ENCODE measurements around the gene NTN3.

Gene NTN3

DNA sequence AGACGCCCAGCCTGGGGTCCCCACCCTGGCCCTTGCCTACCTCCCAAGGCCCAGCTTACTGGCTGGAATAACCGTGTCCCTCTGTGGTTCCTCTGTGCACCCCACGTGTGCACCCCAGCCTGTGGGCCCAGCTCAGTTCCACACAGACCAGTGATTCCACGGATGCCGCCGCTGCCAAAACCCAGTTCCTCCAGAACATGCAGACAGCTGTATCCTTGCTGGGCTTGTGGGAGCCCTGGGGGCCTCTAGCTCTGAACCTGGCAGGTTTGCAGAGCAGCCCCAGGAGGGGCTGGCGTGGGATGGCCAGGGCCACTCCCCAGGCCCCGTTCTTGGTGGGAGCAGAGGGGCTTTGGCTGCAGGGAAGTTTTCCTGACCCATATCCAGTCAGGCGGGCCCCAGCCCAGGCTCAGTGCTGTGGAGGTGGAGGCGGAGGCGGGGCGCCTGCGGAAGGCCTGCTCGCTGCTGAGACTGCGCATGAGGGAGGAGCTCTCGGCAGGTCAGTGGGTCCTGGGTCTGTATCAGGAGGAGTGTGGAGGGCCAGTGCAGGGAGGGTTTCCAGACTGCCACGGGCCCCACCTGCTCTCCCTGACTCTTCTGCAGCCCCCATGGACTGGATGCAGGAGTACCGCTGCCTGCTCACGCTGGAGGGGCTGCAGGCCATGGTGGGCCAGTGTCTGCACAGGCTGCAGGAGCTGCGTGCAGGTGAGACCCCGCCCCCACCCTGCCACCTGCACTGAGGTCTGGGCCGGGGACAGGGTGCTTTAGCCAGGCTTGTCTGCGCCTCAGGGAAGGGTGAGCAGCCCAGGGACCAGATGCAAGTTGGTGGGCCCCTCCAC is 8.8 kb upstream of the NTN3 start:
- DNase-seq (ENCODE audit: low spot score) = no peak
- TF ChIP-seq, protein P1, sequence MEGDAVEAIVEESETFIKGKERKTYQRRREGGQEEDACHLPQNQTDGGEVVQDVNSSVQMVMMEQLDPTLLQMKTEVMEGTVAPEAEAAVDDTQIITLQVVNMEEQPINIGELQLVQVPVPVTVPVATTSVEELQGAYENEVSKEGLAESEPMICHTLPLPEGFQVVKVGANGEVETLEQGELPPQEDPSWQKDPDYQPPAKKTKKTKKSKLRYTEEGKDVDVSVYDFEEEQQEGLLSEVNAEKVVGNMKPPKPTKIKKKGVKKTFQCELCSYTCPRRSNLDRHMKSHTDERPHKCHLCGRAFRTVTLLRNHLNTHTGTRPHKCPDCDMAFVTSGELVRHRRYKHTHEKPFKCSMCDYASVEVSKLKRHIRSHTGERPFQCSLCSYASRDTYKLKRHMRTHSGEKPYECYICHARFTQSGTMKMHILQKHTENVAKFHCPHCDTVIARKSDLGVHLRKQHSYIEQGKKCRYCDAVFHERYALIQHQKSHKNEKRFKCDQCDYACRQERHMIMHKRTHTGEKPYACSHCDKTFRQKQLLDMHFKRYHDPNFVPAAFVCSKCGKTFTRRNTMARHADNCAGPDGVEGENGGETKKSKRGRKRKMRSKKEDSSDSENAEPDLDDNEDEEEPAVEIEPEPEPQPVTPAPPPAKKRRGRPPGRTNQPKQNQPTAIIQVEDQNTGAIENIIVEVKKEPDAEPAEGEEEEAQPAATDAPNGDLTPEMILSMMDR (IDR thresholded peaks at IDR 0.05; ENCODE audit: extremely low read depth, missing control alignments) = no peak

DNA sequence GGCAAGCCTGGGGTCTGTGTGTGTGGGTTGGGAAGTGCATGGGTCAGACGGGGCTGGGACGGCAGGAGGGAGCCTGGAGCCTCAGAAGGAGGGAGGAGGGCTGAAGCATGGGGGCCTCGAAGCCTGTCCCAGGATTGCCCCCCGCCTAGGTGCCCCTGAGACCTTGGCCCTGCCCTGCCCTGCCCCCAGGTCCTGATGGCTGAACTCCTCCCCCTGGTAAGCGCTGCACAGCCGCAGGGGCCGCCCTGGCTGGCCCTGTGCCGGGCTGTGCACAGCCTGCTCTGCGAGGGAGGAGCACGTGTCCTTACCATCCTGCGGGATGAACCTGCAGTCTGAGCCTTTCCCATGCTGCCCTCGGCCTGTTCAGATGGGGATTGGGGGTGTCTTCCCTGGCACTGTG is 6.8 kb upstream of the NTN3 start:
- DNase-seq (ENCODE audit: low spot score) = no peak
- TF ChIP-seq, protein P1 (IDR thresholded peaks at IDR 0.05; ENCODE audit: extremely low read depth, missing control alignments) = no peak

DNA sequence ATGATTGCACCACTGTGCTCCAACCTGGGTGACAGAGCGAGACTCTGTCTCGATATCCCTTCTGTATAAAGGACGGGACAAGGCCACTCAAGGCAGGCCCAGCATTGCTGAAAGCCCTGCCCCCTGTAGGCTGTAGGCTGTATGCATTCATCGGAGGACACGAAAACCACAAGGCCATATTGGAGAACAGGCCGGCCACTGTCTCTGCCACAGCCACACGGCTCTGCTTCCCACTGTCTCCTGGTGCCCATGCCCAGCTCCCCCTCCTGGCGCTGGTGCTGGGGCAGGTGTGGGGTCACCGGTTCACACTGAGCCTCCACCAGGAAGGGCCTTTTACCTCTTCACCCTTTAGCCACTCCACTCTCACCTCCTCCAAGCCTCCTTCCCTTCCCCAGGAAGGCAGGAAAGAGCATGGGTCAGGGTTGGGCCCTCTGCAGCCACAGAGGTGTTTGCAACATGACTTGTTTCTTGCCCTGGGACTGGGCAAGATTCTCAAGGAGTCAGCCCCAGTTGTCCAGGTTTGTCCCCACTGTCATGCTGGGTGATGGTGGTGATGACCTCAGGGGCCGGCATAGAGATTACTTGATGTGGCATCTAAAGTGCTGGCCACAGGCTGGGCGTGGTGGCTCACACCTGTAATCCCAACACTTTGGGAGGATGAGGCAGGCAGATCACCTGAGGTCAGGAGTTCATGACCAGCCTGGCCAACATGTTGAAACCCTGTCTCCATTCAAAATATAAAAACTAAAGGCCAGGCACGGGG is 5.3 kb upstream of the NTN3 start:
- no peak for DNase-seq (ENCODE audit: low spot score)

DNA sequence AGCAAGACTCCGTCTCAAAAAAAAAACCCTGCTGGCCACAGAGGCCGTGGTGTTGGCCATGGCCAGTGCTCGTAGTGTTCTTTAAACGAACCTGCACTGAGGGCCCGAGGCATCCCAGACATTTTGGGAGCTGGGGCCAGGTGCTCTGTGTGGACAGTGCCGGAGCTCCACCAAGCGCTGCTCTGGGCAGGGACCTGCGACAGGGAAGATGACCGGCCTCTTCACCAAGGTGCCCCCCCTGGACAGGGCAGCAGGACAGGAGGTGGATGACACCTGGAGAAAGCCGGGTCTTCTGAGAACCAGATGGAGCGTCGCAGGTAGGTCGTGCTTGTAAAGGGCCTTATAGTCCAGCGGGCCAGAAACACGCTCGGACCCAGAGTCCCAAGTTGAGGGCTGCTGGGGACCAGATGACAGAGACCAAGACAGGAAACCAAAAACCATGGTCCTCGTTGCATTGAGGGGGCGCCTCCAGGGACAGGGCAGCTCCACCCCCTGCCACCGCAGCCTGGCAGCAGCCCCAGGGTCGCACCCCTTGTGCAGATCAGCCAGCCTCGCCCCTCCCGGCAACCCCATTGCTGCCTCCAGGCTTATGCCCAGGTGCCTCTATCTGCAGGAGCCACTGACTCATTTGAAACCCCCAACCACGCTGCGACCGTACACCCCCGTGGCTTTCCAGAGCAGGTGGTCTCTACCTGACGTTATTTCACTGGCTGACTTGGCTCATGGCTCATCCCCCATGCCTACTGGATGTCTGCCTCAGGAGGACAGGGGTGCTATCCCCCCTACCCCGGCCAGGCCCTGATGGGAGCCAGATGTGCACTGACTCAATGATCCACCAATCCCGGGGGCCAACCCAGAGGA is 4.2 kb upstream of the NTN3 start:
- TF ChIP-seq, protein P1 (IDR thresholded peaks at IDR 0.05; ENCODE audit: extremely low read depth, missing control alignments) = no peak
- no peak for DNase-seq (ENCODE audit: low spot score)

More for the DNA sequence above, 5.3 kb upstream of the NTN3 start:
- TF ChIP-seq, protein P1 (IDR thresholded peaks at IDR 0.05; ENCODE audit: extremely low read depth, missing control alignments) = no peak

DNA sequence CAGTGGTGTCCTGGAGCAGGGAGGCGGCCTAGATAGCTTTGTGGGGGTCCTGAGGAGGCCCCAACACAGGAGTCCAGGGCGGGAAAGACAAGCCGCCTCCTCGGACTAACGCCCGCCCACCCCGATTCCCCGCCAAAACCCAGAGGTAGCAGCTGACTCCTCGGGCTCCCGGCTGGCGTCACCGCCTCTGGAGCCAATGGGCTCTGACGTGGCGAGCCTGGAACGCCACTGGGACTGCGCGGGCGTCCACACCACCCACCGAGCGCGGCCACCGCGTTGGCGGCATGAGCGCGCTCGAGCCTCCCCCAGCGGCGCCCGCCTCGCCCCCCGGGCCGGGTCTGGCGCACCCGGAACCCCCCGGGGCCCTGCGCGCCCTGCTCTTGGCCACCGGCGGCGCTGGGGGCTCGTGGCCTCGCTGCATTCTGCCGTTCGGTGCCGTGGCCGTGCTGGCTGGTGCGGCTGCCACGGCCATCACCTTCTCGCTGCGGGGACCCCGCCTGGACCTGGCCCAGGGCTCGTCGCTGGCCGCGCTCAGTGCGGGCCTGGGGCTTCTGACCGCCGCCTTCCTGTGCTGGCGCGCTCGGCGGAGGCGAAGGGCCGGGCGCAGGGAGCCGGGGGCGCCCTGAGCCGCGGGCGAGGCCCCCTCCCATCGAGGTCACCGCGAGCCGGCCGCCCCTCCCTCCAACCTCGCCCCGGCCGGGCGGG is 3.4 kb upstream of the NTN3 start:
- peak; percentile 76 for DNase-seq (ENCODE audit: low spot score)
- TF ChIP-seq, protein P1 (IDR thresholded peaks at IDR 0.05; ENCODE audit: extremely low read depth, missing control alignments) = no peak

DNA sequence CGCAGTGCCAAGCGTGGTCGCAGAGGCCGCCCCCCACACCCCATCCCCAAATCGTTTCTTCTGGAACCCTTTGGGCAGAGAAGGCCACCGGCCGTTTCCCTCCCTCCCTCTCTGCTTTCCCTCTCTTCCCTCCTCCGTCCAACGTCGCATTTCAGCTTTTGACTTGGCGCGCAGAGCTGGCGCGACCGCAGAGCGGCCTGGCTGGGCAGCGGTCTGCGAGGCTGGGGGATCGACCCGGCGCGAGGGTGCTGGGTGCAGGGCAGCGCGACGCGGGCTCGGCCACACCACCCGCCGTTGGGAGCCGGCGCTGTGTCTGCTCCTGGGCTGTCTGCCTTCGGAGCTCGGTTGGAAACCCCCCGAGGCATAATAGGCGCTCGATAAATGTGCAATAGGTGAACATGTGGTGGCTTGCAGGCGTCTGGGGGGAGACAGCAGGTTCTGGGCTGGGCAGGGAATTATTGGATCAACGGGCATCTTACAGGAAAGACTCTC is 2.8 kb upstream of the NTN3 start:
- TF ChIP-seq, protein P1 (IDR thresholded peaks at IDR 0.05; ENCODE audit: extremely low read depth, missing control alignments) = no peak
- DNase-seq (ENCODE audit: low spot score) = peak; percentile 77
